GM12878 (cell line): ENCODE results near the gene AGAP1. TPM values are rescaled to one million over a fixed set of nuclear protein-coding genes. Genes with fewer than 3 reads are reported as not detected.

ENCODE experiments used
- ATAC-seq: fragments of 200-7000 bp; cut with Tn5 transposase; 3 replicates; pipeline ENCODE4 v1.9.1; 2020; ENCODE audit warnings: mild to moderate bottlenecking, moderate library complexity
- BruUV-seq: library from RNA; stranded (reverse); fragments of 400-500 nt; replicated peaks from 2 replicates; lab custom pipeline; 2021; lab: Mats Ljungman, UMichigan
- CTCF ChIA-PET: fragments of 300-600 bp; sonication (Branson Sonifier 250); formaldehyde crosslinking; extraction: SDS; loops from one replicate; lab custom pipeline; 2021; ENCODE audit warnings: inconsistent platforms; lab: Yijun Ruan, JAX
- POLR2A ChIA-PET: fragments of 350-600 bp; formaldehyde crosslinking; extraction: SDS; loops from one replicate; lab custom pipeline; 2021; ENCODE audit warnings: inconsistent platforms; lab: Charles Lee
- RAD21 ChIA-PET: fragments of 300-600 bp; sonication (Branson Sonifier 250); formaldehyde crosslinking; loops from one replicate; lab custom pipeline; 2023; ENCODE audit warnings: antibody characterized with exemption; ENCODE audit not compliant: unreplicated experiment; lab: Charles Lee
- SMC1A ChIA-PET: fragments of 300-600 bp; sonication (Branson Sonifier 250); formaldehyde crosslinking; loops from one replicate; lab custom pipeline; 2023; ENCODE audit not compliant: unreplicated experiment, uncharacterized antibody; lab: Charles Lee
- DNase-seq: peaks from one replicate; pipeline ENCODE4 v3.0.0-alpha.2; 2011; ENCODE audit warnings: low read depth, low spot score
- FAIRE-seq: peaks from 3 replicates; lab custom pipeline; 2011; peaks lifted over from hg19 to GRCh38; lab: Jason Lieb, UNC
- H2AFZ ChIP-seq: 2 replicates; pipeline ENCODE4 v1.6.0; 2011; ENCODE audit warnings: low read depth, low read length, control low read depth; ENCODE audit not compliant: control insufficient read depth
- H3K27ac ChIP-seq: 2 replicates; pipeline ENCODE4 v1.5.1; 2011; ENCODE audit warnings: control low read depth; ENCODE audit not compliant: control insufficient read depth, insufficient read depth
- H3K27me3 ChIP-seq, 2 experiments: replicated peaks in 1 of 2; 2 replicates each; pipeline versions ENCODE4 v1.6.0 to v1.6.1; 2011; ENCODE audit warnings: low read length in 1 of 2; ENCODE audit not compliant: control insufficient read depth in 2 of 2, insufficient read depth in 2 of 2
- H3K36me3 ChIP-seq, 2 experiments: 2 replicates each; pipeline ENCODE4 v1.5.1; 2011; ENCODE audit warnings: low read length in 1 of 2; ENCODE audit not compliant: control insufficient read depth in 2 of 2, insufficient read depth in 2 of 2
- H3K4me1 ChIP-seq: 2 replicates; pipeline ENCODE4 v1.6.1; 2011; ENCODE audit warnings: mild to moderate bottlenecking, low read length, moderate library complexity, mixed read lengths; ENCODE audit not compliant: control insufficient read depth, insufficient read depth
- H3K4me2 ChIP-seq: 2 replicates; pipeline ENCODE4 v1.6.0; 2011; ENCODE audit warnings: control low read depth; ENCODE audit not compliant: control insufficient read depth, insufficient read depth
- H3K4me3 ChIP-seq: fragments of 200-600 bp; sonication (generic); 2 replicates; pipeline ENCODE4 v1.5.1; 2016
- H3K79me2 ChIP-seq: 2 replicates; pipeline ENCODE4 v1.6.0; 2011; ENCODE audit warnings: low read length; ENCODE audit not compliant: control insufficient read depth, insufficient read depth
- H3K9ac ChIP-seq: 2 replicates; pipeline ENCODE4 v1.8.0; 2011; ENCODE audit warnings: low read length, control low read depth, mixed read lengths; ENCODE audit not compliant: control insufficient read depth, insufficient read depth
- H3K9me3 ChIP-seq: replicated peaks from 3 replicates; pipeline ENCODE4 v1.5.1; 2011; ENCODE audit warnings: mild to moderate bottlenecking, low read length; ENCODE audit not compliant: control insufficient read depth, insufficient read depth
- H4K20me1 ChIP-seq: 2 replicates; pipeline ENCODE4 v1.6.0; 2011; ENCODE audit not compliant: control insufficient read depth, insufficient read depth
- BRCA1 ChIP-seq: IDR thresholded peaks from 2 replicates; pipeline ENCODE4 v1.6.1; 2011; ENCODE audit warnings: low read depth, low read length, improper control_type of control experiment
- CHD1 ChIP-seq: IDR thresholded peaks from 2 replicates; pipeline ENCODE4 v1.6.1; 2012; ENCODE audit warnings: low read depth, low read length, improper control_type of control experiment
- FOS ChIP-seq: IDR thresholded peaks from 3 replicates; pipeline ENCODE4 v1.6.1; 2011; ENCODE audit warnings: borderline replicate concordance; ENCODE audit not compliant: insufficient read length; ENCODE audit errors: extremely low read depth
- HCFC1 ChIP-seq: fragments of 150-350 bp; IDR thresholded peaks from 2 replicates; pipeline ENCODE4 v1.6.1; 2014; ENCODE audit warnings: low read length
- IRF4 ChIP-seq: IDR thresholded peaks from 2 replicates; pipeline ENCODE4 v1.6.1; 2011; ENCODE audit warnings: low read depth, low read length
- LARP7 ChIP-seq: fragments of 450-650 bp; IDR thresholded peaks from 2 replicates; pipeline ENCODE4 v1.6.1; 2017; ENCODE audit warnings: mild to moderate bottlenecking
- MEF2B ChIP-seq: fragments of 450-650 bp; IDR thresholded peaks from 2 replicates; pipeline ENCODE4 v1.6.1; 2018; ENCODE audit warnings: mild to moderate bottlenecking, moderate library complexity; ENCODE audit not compliant: partially characterized antibody, poor library complexity, severe bottlenecking
- NR2C1 ChIP-seq: fragments of 450-650 bp; IDR thresholded peaks from 2 replicates; pipeline ENCODE4 v1.6.1; 2017; ENCODE audit warnings: antibody characterized with exemption, mild to moderate bottlenecking, moderate library complexity
- NR2C2 ChIP-seq: IDR thresholded peaks from 2 replicates; pipeline ENCODE4 v1.6.1; 2011; ENCODE audit warnings: borderline replicate concordance, low read depth; ENCODE audit not compliant: control insufficient read depth, insufficient read length
- RAD21 ChIP-seq: IDR thresholded peaks from 2 replicates; pipeline ENCODE4 v1.6.1; 2011; ENCODE audit warnings: mild to moderate bottlenecking, low read depth, low read length, moderate library complexity; ENCODE audit not compliant: insufficient read depth
- SIX5 ChIP-seq: IDR thresholded peaks from 2 replicates; pipeline ENCODE4 v1.6.1; 2011; ENCODE audit warnings: mild to moderate bottlenecking, low read depth, low read length, moderate library complexity; ENCODE audit not compliant: severe bottlenecking
- TCF3 ChIP-seq: IDR thresholded peaks from 2 replicates; pipeline ENCODE4 v1.6.1; 2012; ENCODE audit warnings: low read depth, mild to moderate bottlenecking, low read length, borderline replicate concordance; ENCODE audit not compliant: insufficient read depth
- WGBS: methylation state at CpG from one replicate; pipeline ENCODE4 v1.1.6; 2016; ENCODE audit warnings: low lambda C conversion rate; ENCODE audit not compliant: insufficient replicate concordance, insufficient coverage; ENCODE audit errors: missing lambda C conversion rate; 5-methylcytosine and 5-hydroxymethylcytosine counted together
- in situ Hi-C: fragments of 300-500 bp; cut with MboI; formaldehyde crosslinking; loops from 9 replicates; pipeline ENCODE4 v1.14.3; 2018; ENCODE audit warnings: mixed read lengths
- intact Hi-C: fragments of 100-400 bp; cut with micrococcal nuclease; formaldehyde crosslinking; loops from one replicate; pipeline ENCODE4 v1.14.2; 2022; ENCODE audit not compliant: unreplicated experiment
- polyA plus RNA-seq, 11 experiments: library from polyadenylated mRNA; depleted of rRNA in 4 of 11; unstranded in 6 of 11; stranded (reverse) in 5 of 11; fragments of >200 nt; fragmentation: Nextera tagmentation in 4 of 11; fragmentation: Illumina TruSeq in 1 of 11; extraction: Ambion mirVana in 4 of 11; extraction: Trizol in 1 of 11; gene quantifications; 1 replicate in 1 of 11; 2 replicates in 10 of 11; pipeline versions ENCODE4 v1.2.1 to v1.2.3, GENCODE V29; 2011 to 2016; ENCODE audit warnings: inconsistent platforms in 2 of 11, missing spikeins in 2 of 11, low read depth in 1 of 11
- total RNA-seq, 4 experiments: library from RNA; depleted of rRNA in 3 of 4; stranded (reverse); fragments of >200 nt in 3 of 4; fragmentation: Illumina TruSeq in 1 of 4; extraction: Trizol in 1 of 4; gene quantifications; 2 replicates each; pipeline versions ENCODE4 v1.2.1 to v1.2.3, GENCODE V29; 2013 to 2021
- TF ChIP-seq, protein P1 (sequence below): fragments of 450-650 bp; conservative IDR thresholded peaks from 2 replicates; pipeline ENCODE4 v1.6.1; 2017; ENCODE audit warnings: mild to moderate bottlenecking, moderate library complexity

Gene AGAP1
- total and polyA plus RNA-seq, 10 of the 15 experiments (the other 5 are each of a cell fraction or from before 2014, with no cell fraction given): 0.05 to 0.15 (median 0.06) TPM; not detected in 7

DNA sequence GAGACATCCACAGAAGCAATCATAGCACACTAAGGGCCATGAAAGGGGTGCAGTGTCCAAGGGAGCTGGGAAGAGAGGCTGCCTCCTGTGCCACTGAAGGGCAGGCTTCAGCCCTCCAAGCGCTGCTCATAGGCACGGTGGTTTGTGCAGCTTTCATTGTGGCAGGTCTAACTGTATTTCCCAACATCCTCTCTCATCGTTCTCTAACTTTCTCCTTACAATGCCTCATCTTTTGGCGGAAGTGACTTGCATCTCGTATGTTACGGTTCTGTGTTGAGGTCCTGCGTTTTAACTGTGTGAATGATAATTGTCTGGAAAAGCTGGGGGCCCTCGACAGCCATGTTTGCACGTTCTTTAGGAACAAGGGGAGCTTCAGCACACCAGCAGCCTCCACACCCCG is 460.4 kb downstream of the AGAP1 start:
- TF ChIP-seq NR2C1 (no peak), RAD21 (no peak)
- ChIA-PET SMC1A (no interaction called here), CTCF (no interaction called here), RAD21 (no interaction called here), POLR2A (no interaction called here)
- Histone ChIP-seq H3K9me3 (no peaks in the 10 kb centered on the region), H3K27me3 (no peaks in the 10 kb centered on the region; a peak in 2 of 4 replicates), H2AFZ (no peak overlapping the region), H3K4me3 (no peak overlapping the region), H3K27ac (no peak overlapping the region), H3K4me1 (no peaks in the 10 kb centered on the region), H3K9ac (no peak overlapping the region), H4K20me1 (no peaks in the 10 kb centered on the region), H3K4me2 (no peak overlapping the region), H3K36me3 (no peaks in the 10 kb centered on the region), H3K79me2 (no peaks in the 10 kb centered on the region)
- in situ Hi-C loops: no loop called here
- DNase-seq: no peak
- intact Hi-C loops: no loop called here
- ATAC-seq: no peak
- FAIRE-seq: no peak
- BruUV-seq: no TSS peak
- WGBS: 26% methylated on average over 9 of the region's 10 CpGs

DNA sequence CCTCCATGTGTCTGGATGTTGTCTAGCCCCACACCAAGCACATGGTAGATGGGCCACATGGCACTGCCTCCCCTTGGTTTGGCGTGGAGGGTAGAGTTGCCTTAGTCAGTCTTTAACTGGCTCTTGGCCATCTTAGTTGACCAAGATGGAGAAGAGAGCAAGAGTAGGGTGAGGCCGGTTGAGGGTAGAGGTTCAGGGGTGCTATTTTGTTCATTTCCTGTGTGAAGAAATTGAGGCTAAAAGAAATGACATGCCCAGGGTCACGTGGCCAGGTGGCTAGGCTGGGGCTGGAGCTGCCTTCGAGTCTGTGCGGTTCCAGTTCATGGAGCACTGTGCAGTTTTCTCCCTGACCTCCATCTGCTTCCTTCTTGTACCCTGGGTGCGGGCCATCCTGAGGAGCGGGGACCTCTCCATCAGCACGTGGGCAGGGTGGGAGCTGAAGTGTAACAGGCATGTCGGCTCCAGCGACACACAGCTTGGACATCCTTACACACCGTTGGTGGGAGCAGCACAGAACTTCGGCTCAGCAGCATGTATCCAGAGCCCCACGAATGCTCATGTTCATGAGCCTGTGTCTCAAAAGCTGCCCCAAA is 461.1 kb downstream of the AGAP1 start:
- DNase-seq (no peak), ATAC-seq (no peak), FAIRE-seq (no peak)
- Histone ChIP-seq H3K79me2 (no peaks in the 10 kb centered on the region), H3K9ac (no peak overlapping the region), H4K20me1 (no peaks in the 10 kb centered on the region), H2AFZ (no peak overlapping the region), H3K36me3 (no peaks in the 10 kb centered on the region), H3K4me1 (no peaks in the 10 kb centered on the region), H3K27ac (no peak overlapping the region), H3K4me2 (no peak overlapping the region), H3K27me3 (no peaks in the 10 kb centered on the region; a peak in 2 of 4 replicates), H3K9me3 (no peaks in the 10 kb centered on the region), H3K4me3 (no peak overlapping the region)
- ChIA-PET POLR2A (no interaction called here), CTCF (interaction anchor here (0.5 kb wide), 1 partner anchor 33 kb away, joined by 3 read pairs; no protein-coding TSS in a partner anchor), SMC1A (no interaction called here), RAD21 (no interaction called here)
- 26% methylated on average over 13 of the region's 13 CpGs for WGBS
- intact Hi-C loops (no loop called here), in situ Hi-C loops (no loop called here)
- no TSS peak for BruUV-seq
- TF ChIP-seq MEF2B: no peak
- TF ChIP-seq SIX5: no peak
- TF ChIP-seq LARP7: no peak
- TF ChIP-seq CHD1: no peak
- no peak for TF ChIP-seq NR2C2
- TF ChIP-seq BRCA1: no peak
- no peak for TF ChIP-seq HCFC1
- TF ChIP-seq FOS: no peak
- no peak for TF ChIP-seq TCF3
- TF ChIP-seq, protein P1, sequence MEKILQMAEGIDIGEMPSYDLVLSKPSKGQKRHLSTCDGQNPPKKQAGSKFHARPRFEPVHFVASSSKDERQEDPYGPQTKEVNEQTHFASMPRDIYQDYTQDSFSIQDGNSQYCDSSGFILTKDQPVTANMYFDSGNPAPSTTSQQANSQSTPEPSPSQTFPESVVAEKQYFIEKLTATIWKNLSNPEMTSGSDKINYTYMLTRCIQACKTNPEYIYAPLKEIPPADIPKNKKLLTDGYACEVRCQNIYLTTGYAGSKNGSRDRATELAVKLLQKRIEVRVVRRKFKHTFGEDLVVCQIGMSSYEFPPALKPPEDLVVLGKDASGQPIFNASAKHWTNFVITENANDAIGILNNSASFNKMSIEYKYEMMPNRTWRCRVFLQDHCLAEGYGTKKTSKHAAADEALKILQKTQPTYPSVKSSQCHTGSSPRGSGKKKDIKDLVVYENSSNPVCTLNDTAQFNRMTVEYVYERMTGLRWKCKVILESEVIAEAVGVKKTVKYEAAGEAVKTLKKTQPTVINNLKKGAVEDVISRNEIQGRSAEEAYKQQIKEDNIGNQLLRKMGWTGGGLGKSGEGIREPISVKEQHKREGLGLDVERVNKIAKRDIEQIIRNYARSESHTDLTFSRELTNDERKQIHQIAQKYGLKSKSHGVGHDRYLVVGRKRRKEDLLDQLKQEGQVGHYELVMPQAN: no peak
- TF ChIP-seq IRF4: no peak
